ENCODE measurements around the gene ZNF619. TPM values are rescaled to one million over a fixed set of nuclear protein-coding genes. Genes with fewer than 3 reads are reported as not detected.

Gene ZNF619
- total and polyA plus RNA-seq, 2 experiments from 2014 or later: 2.0 to 4.4 TPM

DNA sequence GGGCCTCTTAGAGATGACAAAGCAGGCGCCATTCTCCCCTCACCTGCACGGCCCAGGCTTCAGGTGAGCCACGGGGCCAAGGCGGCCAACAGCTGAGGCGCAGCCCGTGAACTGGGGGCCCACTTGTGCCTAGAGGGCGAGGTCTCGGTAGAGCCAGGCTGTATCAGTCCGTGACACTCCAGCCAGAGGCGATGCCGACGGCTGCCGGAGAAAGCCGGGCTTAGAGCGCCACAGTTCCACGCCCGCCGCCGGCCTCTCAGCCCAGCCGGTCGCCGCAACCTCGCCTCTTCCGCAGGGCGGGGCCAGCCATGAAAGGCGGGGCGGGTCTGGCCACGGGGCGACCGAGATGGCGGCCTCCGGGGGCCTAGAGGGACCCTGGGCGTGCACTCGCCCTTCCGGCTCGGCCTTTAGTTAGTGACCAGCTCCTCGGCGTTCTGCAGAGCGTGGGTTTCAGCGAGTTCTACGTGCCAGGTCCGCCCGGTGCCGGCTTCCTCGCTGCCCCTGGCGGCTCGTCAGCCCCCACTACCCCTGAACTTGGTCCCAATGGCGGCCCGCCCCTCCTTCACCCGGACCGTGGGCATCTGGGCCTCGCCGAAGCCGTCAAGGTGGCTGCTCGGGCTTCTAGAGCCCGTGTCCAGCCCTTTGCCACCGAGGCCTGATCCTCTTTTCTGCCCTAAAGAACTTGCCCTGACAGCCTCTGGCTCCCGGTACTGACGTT, 47.8 kb downstream of the ZNF619 start, which contains the start of gene ZNF621:
TSS of gene ZNF621 (plus strand) at position 393 of the 718 bp plus-strand sequence. CDS start 881 bp downstream, outside the sequence.
- DNase-seq: peak; percentile 95
- no peaks in the 10 kb centered on the region for H3K27me3 ChIP-seq (replicated peaks; ENCODE audit: insufficient read depth)
- peaks cover 14% of the 10 kb centered on the region for H3K4me1 ChIP-seq (ENCODE audit: insufficient read depth)
- H3K9me2 ChIP-seq (ENCODE audit: insufficient read depth): no peaks in the 10 kb centered on the region
- peaks cover 45% of the 10 kb centered on the region for H3K79me2 ChIP-seq (ENCODE audit: insufficient read depth)
- H3K27ac ChIP-seq: peak within 1 kb of the TSS; percentile 82
- peak within 1 kb of the TSS; percentile 92 for H3K4me3 ChIP-seq
- H3K9ac ChIP-seq: peak within 1 kb of the TSS; percentile 99
- in situ Hi-C loops (cut with MboI): no loop called here
- H3K36me3 ChIP-seq (ENCODE audit: low read depth): peaks cover 14% of the 10 kb centered on the region
- WGBS, 2 experiments (ENCODE audit: low coverage in 1 of 2, low lambda C conversion rate in 2 of 2, missing lambda C conversion rate in 2 of 2): 0 to 1% methylated on average over 38 to 42 of the region's 59 CpGs
- H3K4me2 ChIP-seq (ENCODE audit: unreplicated experiment): peak within 1 kb of the TSS; percentile 94
- H3F3A ChIP-seq (ENCODE audit: insufficient read depth): peaks cover 7% of the 10 kb centered on the region
- H2AFZ ChIP-seq: peak within 1 kb of the TSS; percentile 97
- no peaks in the 10 kb centered on the region for H4K20me1 ChIP-seq (ENCODE audit: insufficient read depth)
- TF ChIP-seq EZH2 (IDR thresholded peaks at IDR 0.05; ENCODE audit: insufficient read depth, poor library complexity, severe bottlenecking) (no peak), EZH2phosphoT487 (IDR thresholded peaks at IDR 0.05; ENCODE audit: insufficient read depth, low read depth) (no peak)
- no peaks in the 10 kb centered on the region for H3K9me3 ChIP-seq (ENCODE audit: low read depth)

DNA sequence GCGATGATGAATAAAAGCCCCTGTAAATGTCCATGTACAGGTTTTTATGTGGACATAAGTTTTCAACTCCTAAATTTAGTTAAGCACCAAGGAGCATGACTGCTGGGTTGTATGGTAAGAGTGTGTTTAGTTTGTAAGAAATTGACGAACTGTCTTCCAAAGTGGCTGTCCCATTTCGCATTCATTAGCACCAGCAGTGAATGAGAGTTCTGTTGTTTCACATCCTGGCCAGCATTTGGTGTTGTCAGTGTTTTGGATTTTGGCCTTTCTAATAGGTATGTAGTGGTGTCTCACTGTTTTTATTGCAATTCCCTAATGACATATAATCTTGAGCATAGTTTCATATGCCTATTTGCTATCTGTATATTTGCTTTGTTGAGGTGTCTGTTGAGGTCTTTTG, 51.5 kb downstream of the ZNF619 start:
- Histone ChIP-seq H3K4me1 (ENCODE audit: insufficient read depth) (peaks cover 14% of the 10 kb centered on the region), H3K9me3 (ENCODE audit: low read depth) (peaks cover 6% of the 10 kb centered on the region), H3K4me2 (ENCODE audit: unreplicated experiment) (no peak overlapping the region), H3K4me3 (no peak overlapping the region), H3K9ac (no peak overlapping the region), H3K79me2 (ENCODE audit: insufficient read depth) (peaks cover 45% of the 10 kb centered on the region), H3K9me2 (ENCODE audit: insufficient read depth) (no peaks in the 10 kb centered on the region), H2AFZ (no peak overlapping the region), H3K36me3 (ENCODE audit: low read depth) (peaks cover 48% of the 10 kb centered on the region), H3K27me3 (replicated peaks; ENCODE audit: insufficient read depth) (no peaks in the 10 kb centered on the region), H3F3A (ENCODE audit: insufficient read depth) (peaks cover 7% of the 10 kb centered on the region), H4K20me1 (ENCODE audit: insufficient read depth) (no peaks in the 10 kb centered on the region), H3K27ac (no peak overlapping the region)
- no peak for TF ChIP-seq EZH2phosphoT487 (IDR thresholded peaks at IDR 0.05; ENCODE audit: insufficient read depth, low read depth)
- no peak for TF ChIP-seq EZH2 (IDR thresholded peaks at IDR 0.05; ENCODE audit: insufficient read depth, poor library complexity, severe bottlenecking)
- DNase-seq: no peak
- 93 to 96% methylated on average over 3 of the region's 3 CpGs for WGBS, 2 experiments (ENCODE audit: low coverage in 1 of 2, low lambda C conversion rate in 2 of 2, missing lambda C conversion rate in 2 of 2)
- in situ Hi-C loops (cut with MboI): no loop called here

GRCh38 chr3:40532252-40532651, 55.3 kb downstream of the ZNF619 start:
- WGBS, 2 experiments (ENCODE audit: low coverage in 1 of 2, low lambda C conversion rate in 2 of 2, missing lambda C conversion rate in 2 of 2): 90 to 91% methylated on average over 5 of the region's 5 CpGs
- H3K9ac ChIP-seq: no peak overlapping the region
- no peaks in the 10 kb centered on the region for H3K27me3 ChIP-seq (replicated peaks; ENCODE audit: insufficient read depth)
- H3K4me3 ChIP-seq: no peak overlapping the region
- peaks cover 21% of the 10 kb centered on the region for H3K79me2 ChIP-seq (ENCODE audit: insufficient read depth)
- no peak overlapping the region for H2AFZ ChIP-seq
- peaks cover 58% of the 10 kb centered on the region for H3K36me3 ChIP-seq (ENCODE audit: low read depth)
- DNase-seq: peak; percentile 7
- no peaks in the 10 kb centered on the region for H4K20me1 ChIP-seq (ENCODE audit: insufficient read depth)
- in situ Hi-C loops (cut with MboI): no loop called here
- H3K4me1 ChIP-seq (ENCODE audit: insufficient read depth): no peaks in the 10 kb centered on the region
- H3F3A ChIP-seq (ENCODE audit: insufficient read depth): no peaks in the 10 kb centered on the region
- no peak for TF ChIP-seq EZH2 (IDR thresholded peaks at IDR 0.05; ENCODE audit: insufficient read depth, poor library complexity, severe bottlenecking)
- no peak for TF ChIP-seq EZH2phosphoT487 (IDR thresholded peaks at IDR 0.05; ENCODE audit: insufficient read depth, low read depth)
- no peak overlapping the region for H3K27ac ChIP-seq
- no peak overlapping the region for H3K4me2 ChIP-seq (ENCODE audit: unreplicated experiment)
- H3K9me2 ChIP-seq (ENCODE audit: insufficient read depth): no peaks in the 10 kb centered on the region
- peaks cover 6% of the 10 kb centered on the region for H3K9me3 ChIP-seq (ENCODE audit: low read depth)

- in situ Hi-C loops (cut with MboI): no loop called here
- peaks cover 6% of the 10 kb centered on the region for H3K9me3 ChIP-seq (ENCODE audit: low read depth)
- TF ChIP-seq EZH2phosphoT487 (IDR thresholded peaks at IDR 0.05; ENCODE audit: insufficient read depth, low read depth): no peak
- TF ChIP-seq EZH2 (IDR thresholded peaks at IDR 0.05; ENCODE audit: insufficient read depth, poor library complexity, severe bottlenecking): no peak
- H3K79me2 ChIP-seq (ENCODE audit: insufficient read depth): 0 out of 2 replicates have a peak, but pooled peaks cover under 1% of the 10 kb centered on the region
- no peaks in the 10 kb centered on the region for H3K4me1 ChIP-seq (ENCODE audit: insufficient read depth)
- H3K27me3 ChIP-seq (replicated peaks; ENCODE audit: insufficient read depth): no peaks in the 10 kb centered on the region
- DNase-seq: no peak
- no peak overlapping the region for H2AFZ ChIP-seq
- no peak overlapping the region for H3K4me3 ChIP-seq
- no peaks in the 10 kb centered on the region for H3F3A ChIP-seq (ENCODE audit: insufficient read depth)
- H3K9ac ChIP-seq: no peak overlapping the region
- no peaks in the 10 kb centered on the region for H4K20me1 ChIP-seq (ENCODE audit: insufficient read depth)
- no peaks in the 10 kb centered on the region for H3K9me2 ChIP-seq (ENCODE audit: insufficient read depth)
- no peak overlapping the region for H3K4me2 ChIP-seq (ENCODE audit: unreplicated experiment)
- H3K27ac ChIP-seq: no peak overlapping the region
- H3K36me3 ChIP-seq (ENCODE audit: low read depth): peaks cover 44% of the 10 kb centered on the region
Observed at GRCh38 chr3:40534283-40534682, 57.4 kb downstream of the ZNF619 start.

Small RNAs within 50 kb of the gene (small RNA-seq; reads per million reads assigned to genes)
- 511 reads per million, percentile 98 among the genes with 10 or more reads in this experiment for gene RNU5B-2P (ENCODE audit: low read depth, low replicate concordance)

Other genes with a start within 250 kb of the ZNF619 start
- gene EIF1B, start 167.4 kb upstream of the ZNF619 start, total RNA-seq (2014; rRNA removed; shearing (Covaris generic)): 20.2 and 25.5 TPM in 2 replicates
- 81.6 and 87.4 TPM in 2 replicates for gene EIF1B, start 167.4 kb upstream of the ZNF619 start, polyA plus RNA-seq (2016; fragmentation: Nextera tagmentation; extraction: Ambion mirVana)
- gene ENTPD3, start 89.9 kb upstream of the ZNF619 start, total RNA-seq (2014; rRNA removed; shearing (Covaris generic)): not detected in 2 replicates
- not detected in 2 replicates for gene ENTPD3, start 89.9 kb upstream of the ZNF619 start, polyA plus RNA-seq (2016; fragmentation: Nextera tagmentation; extraction: Ambion mirVana)
- gene RPL14, start 19.8 kb upstream of the ZNF619 start, total RNA-seq (2014; rRNA removed; shearing (Covaris generic)): 148 and 220 TPM in 2 replicates
- gene RPL14, start 19.8 kb upstream of the ZNF619 start, polyA plus RNA-seq (2016; fragmentation: Nextera tagmentation; extraction: Ambion mirVana): 431 and 456 TPM in 2 replicates
- gene ZNF620, start 28.9 kb downstream of the ZNF619 start, total RNA-seq (2014; rRNA removed; shearing (Covaris generic)): 0.32 and 0.63 TPM in 2 replicates
- gene ZNF620, start 28.9 kb downstream of the ZNF619 start, polyA plus RNA-seq (2016; fragmentation: Nextera tagmentation; extraction: Ambion mirVana): 0.42 and 0.86 TPM in 2 replicates
- 9.6 and 13.4 TPM in 2 replicates for gene ZNF621, start 47.8 kb downstream of the ZNF619 start, total RNA-seq (2014; rRNA removed; shearing (Covaris generic))
- 7.0 and 7.9 TPM in 2 replicates for gene ZNF621, start 47.8 kb downstream of the ZNF619 start, polyA plus RNA-seq (2016; fragmentation: Nextera tagmentation; extraction: Ambion mirVana)